Measurements from ENCODE around the gene DPM1. TPM values are rescaled to one million over a fixed set of nuclear protein-coding genes. Genes with fewer than 3 reads are reported as not detected.

The DPM1 gene
- total RNA-seq, 1 experiment from 2014 or later = 65.5 TPM

DNA sequence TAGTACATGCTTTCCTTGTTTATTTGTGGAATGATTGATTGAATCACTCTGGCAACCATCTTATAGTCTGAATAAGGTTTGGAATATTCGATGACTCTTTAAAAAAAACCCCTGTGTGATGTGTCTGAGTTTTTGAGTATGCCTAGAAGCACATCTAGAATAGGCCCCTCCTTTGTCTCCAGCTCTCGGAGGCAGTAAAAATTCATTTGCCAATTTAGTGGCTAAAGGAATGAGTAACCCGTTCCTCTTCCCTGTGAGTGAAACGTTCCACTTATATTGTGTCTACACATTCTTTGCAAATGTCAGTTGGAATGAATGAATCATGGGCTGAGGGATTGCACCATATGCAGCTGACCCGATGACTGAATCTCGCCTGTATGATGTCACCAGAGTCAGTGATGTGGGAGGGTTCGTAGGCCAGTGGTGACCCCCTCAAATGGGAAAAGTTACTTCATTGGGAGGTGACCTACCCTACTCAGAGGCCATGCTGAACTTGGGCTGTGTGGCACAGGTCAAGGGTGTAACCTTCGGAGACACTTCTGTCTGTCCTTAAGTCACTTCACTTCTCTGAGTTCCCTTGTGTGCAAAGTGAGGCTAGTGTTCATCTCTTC lies 21.8 kb upstream of the DPM1 start:
- H3K27ac ChIP-seq (ENCODE audit: low read depth, low read length) = no peak overlapping the region
- H3K9me2 ChIP-seq (ENCODE audit: insufficient read depth) = no peaks in the 10 kb centered on the region
- intact Hi-C loops (cut with micrococcal nuclease) = loop anchor here (10.0 kb wide), 1 partner anchor 615 kb away; no protein-coding TSS in a partner anchor
- DNase-seq (ENCODE audit: low read depth, low spot score) (no peak), ATAC-seq (no peak)
- no peak overlapping the region for H2AFZ ChIP-seq (ENCODE audit: low read depth, low read length, poor library complexity, severe bottlenecking)
- H3K36me3 ChIP-seq (ENCODE audit: control insufficient read depth in 1 of 2, insufficient read depth in 2 of 2, low read length in 2 of 2) = no peaks in the 10 kb centered on the region
- RAD21 ChIA-PET (ENCODE audit: low non-redundant PET in 1 of 2, low total read pairs in 2 of 2, uncharacterized antibody in 2 of 2, unreplicated experiment in 2 of 2) = no interaction called here
- H3K27me3 ChIP-seq (ENCODE audit: insufficient read depth, low read length) = no peaks in the 10 kb centered on the region
- CTCF ChIA-PET = interaction anchor here (0.7 to 2.6 kb wide), 3 partner anchors 8 to 327 kb away, joined by 4 to 12 read pairs (median 11); partner anchors contain the start of gene BCAS4
- no peak overlapping the region for H3K4me3 ChIP-seq (replicated peaks in 1 of 2; ENCODE audit: low read depth in 1 of 2, low read length in 2 of 2)
- no peaks in the 10 kb centered on the region for H3K79me2 ChIP-seq (ENCODE audit: insufficient read depth, low read length)
- H3K9ac ChIP-seq (ENCODE audit: low read length) = no peak overlapping the region
- H4K20me1 ChIP-seq (ENCODE audit: insufficient read depth) = no peaks in the 10 kb centered on the region
- BruUV-seq (replicated peaks) = no TSS peak
- no peak overlapping the region for H3K4me2 ChIP-seq (ENCODE audit: low read length)
- H3K4me1 ChIP-seq (ENCODE audit: control insufficient read depth in 1 of 2, insufficient read depth in 2 of 2, low read length in 2 of 2) = peaks cover 0 to 14% of the 10 kb centered on the region in 2 experiments; a peak in 2 of 4 replicates
- no peaks in the 10 kb centered on the region for H3K9me3 ChIP-seq (ENCODE audit: control insufficient read depth in 1 of 2, insufficient read depth in 1 of 2, low read depth in 1 of 2, low read length in 2 of 2)
- POLR2A ChIA-PET = interaction anchor here (0.6 kb wide), 1 partner anchor 42 kb away, joined by 4 read pairs; no protein-coding TSS in a partner anchor
- TF ChIP-seq EZH2phosphoT487 (IDR thresholded peaks at IDR 0.05; ENCODE audit: borderline replicate concordance) = no peak
- no peak for TF ChIP-seq ZBTB33 (IDR thresholded peaks at IDR 0.05; ENCODE audit: extremely low read depth, insufficient replicate concordance, low read length)
- no peak for TF ChIP-seq ATF3 (IDR thresholded peaks at IDR 0.05)
- TF ChIP-seq, protein P1, sequence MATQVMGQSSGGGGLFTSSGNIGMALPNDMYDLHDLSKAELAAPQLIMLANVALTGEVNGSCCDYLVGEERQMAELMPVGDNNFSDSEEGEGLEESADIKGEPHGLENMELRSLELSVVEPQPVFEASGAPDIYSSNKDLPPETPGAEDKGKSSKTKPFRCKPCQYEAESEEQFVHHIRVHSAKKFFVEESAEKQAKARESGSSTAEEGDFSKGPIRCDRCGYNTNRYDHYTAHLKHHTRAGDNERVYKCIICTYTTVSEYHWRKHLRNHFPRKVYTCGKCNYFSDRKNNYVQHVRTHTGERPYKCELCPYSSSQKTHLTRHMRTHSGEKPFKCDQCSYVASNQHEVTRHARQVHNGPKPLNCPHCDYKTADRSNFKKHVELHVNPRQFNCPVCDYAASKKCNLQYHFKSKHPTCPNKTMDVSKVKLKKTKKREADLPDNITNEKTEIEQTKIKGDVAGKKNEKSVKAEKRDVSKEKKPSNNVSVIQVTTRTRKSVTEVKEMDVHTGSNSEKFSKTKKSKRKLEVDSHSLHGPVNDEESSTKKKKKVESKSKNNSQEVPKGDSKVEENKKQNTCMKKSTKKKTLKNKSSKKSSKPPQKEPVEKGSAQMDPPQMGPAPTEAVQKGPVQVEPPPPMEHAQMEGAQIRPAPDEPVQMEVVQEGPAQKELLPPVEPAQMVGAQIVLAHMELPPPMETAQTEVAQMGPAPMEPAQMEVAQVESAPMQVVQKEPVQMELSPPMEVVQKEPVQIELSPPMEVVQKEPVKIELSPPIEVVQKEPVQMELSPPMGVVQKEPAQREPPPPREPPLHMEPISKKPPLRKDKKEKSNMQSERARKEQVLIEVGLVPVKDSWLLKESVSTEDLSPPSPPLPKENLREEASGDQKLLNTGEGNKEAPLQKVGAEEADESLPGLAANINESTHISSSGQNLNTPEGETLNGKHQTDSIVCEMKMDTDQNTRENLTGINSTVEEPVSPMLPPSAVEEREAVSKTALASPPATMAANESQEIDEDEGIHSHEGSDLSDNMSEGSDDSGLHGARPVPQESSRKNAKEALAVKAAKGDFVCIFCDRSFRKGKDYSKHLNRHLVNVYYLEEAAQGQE (IDR thresholded peaks at IDR 0.05; ENCODE audit: low read depth) = no peak
- TF ChIP-seq FOSL1 (IDR thresholded peaks at IDR 0.05; ENCODE audit: low read depth) = peak; percentile 65
- TF ChIP-seq, protein P2, sequence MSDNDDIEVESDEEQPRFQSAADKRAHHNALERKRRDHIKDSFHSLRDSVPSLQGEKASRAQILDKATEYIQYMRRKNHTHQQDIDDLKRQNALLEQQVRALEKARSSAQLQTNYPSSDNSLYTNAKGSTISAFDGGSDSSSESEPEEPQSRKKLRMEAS (IDR thresholded peaks at IDR 0.05) = 0 out of 2 replicates have a peak, but pooled peaks have one; percentile 25
- TF ChIP-seq ELF1 (IDR thresholded peaks at IDR 0.05; ENCODE audit: borderline replicate concordance, low read depth) = no peak
- no peak for TF ChIP-seq SIN3A (IDR thresholded peaks at IDR 0.05; ENCODE audit: low read depth)
- no peak for TF ChIP-seq POLR2AphosphoS5 (IDR thresholded peaks at IDR 0.05; ENCODE audit: low read depth, low read length)
- no peak for TF ChIP-seq EGR1 (IDR thresholded peaks at IDR 0.05; ENCODE audit: low read depth)
- TF ChIP-seq TCF7L2 (IDR thresholded peaks at IDR 0.05; ENCODE audit: borderline replicate concordance, extremely low read depth, insufficient read depth, insufficient read length) = no peak
- TF ChIP-seq EZH2 (IDR thresholded peaks at IDR 0.05) = no peak
- TF ChIP-seq YY1 (IDR thresholded peaks at IDR 0.05; ENCODE audit: extremely low read depth, insufficient replicate concordance, low read depth, low read length) = no peak
- TF ChIP-seq, protein P3, sequence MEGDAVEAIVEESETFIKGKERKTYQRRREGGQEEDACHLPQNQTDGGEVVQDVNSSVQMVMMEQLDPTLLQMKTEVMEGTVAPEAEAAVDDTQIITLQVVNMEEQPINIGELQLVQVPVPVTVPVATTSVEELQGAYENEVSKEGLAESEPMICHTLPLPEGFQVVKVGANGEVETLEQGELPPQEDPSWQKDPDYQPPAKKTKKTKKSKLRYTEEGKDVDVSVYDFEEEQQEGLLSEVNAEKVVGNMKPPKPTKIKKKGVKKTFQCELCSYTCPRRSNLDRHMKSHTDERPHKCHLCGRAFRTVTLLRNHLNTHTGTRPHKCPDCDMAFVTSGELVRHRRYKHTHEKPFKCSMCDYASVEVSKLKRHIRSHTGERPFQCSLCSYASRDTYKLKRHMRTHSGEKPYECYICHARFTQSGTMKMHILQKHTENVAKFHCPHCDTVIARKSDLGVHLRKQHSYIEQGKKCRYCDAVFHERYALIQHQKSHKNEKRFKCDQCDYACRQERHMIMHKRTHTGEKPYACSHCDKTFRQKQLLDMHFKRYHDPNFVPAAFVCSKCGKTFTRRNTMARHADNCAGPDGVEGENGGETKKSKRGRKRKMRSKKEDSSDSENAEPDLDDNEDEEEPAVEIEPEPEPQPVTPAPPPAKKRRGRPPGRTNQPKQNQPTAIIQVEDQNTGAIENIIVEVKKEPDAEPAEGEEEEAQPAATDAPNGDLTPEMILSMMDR (IDR thresholded peaks at IDR 0.05 in 2 of 3, conservative IDR thresholded peaks at IDR 0.05 in 1 of 3; ENCODE audit: borderline replicate concordance in 1 of 3, insufficient read depth in 1 of 3, low read depth in 2 of 3, low read length in 2 of 3) = no peak
- no peak for TF ChIP-seq CBX3 (IDR thresholded peaks at IDR 0.05; ENCODE audit: low read depth)
- no peak for TF ChIP-seq SRF (IDR thresholded peaks at IDR 0.05; ENCODE audit: low read depth)
- TF ChIP-seq ZNF274 (IDR thresholded peaks at IDR 0.05; ENCODE audit: low read depth, low read length) = no peak
- no peak for TF ChIP-seq RAD21 (IDR thresholded peaks at IDR 0.05; ENCODE audit: low read depth)
- TF ChIP-seq SP1 (IDR thresholded peaks at IDR 0.05; ENCODE audit: low read depth) = peak; percentile 67

Measured in HCT116 (cell line).